ENCODE results near the gene FHL1.

The FHL1 gene

GRCh38 chrX:136156560-136157117, 9.3 kb downstream of the FHL1 start:
- no peak overlapping the region for H3K4me2 ChIP-seq (ENCODE audit: low read length)
- no peaks in the 10 kb centered on the region for H3K27me3 ChIP-seq (ENCODE audit: insufficient read depth, low read length)
- no peak overlapping the region for H4K12ac ChIP-seq (ENCODE audit: low read depth, low read length)
- H3K4me1 ChIP-seq (ENCODE audit: control insufficient read depth in 1 of 2, insufficient read depth in 2 of 2, low read length in 2 of 2), result no peaks in the 10 kb centered on the region
- no peak overlapping the region for H3K9ac ChIP-seq (ENCODE audit: low read length)
- no peak overlapping the region for H2AK5ac ChIP-seq (ENCODE audit: low read length)
- no peak overlapping the region for H3K23ac ChIP-seq (ENCODE audit: low read length)
- no peak overlapping the region for H4K8ac ChIP-seq (ENCODE audit: low read depth, low read length)
- no peak overlapping the region for H3K27ac ChIP-seq (ENCODE audit: low read depth, low read length)
- no CpG with 5 or more reads among the region's 5 CpGs for WGBS (ENCODE audit: extremely low coverage, insufficient coverage, insufficient read length)
- DNase-seq, result no peak
- no peak overlapping the region for H2BK120ac ChIP-seq (ENCODE audit: insufficient read depth, low read length, poor library complexity)
- H3K14ac ChIP-seq (ENCODE audit: low read length), result no peak overlapping the region
- no peak overlapping the region for H3K18ac ChIP-seq (ENCODE audit: low read length)
- no peak overlapping the region for H2BK5ac ChIP-seq (ENCODE audit: low read depth, low read length, poor library complexity)
- H3K79me1 ChIP-seq (ENCODE audit: low read length), result no peaks in the 10 kb centered on the region
- H3K36me3 ChIP-seq (ENCODE audit: control insufficient read depth in 1 of 2, insufficient read depth in 2 of 2, low read length in 2 of 2), result no peaks in the 10 kb centered on the region
- H4K91ac ChIP-seq (ENCODE audit: low read depth, low read length), result no peak overlapping the region
- no peak overlapping the region for H2BK12ac ChIP-seq (ENCODE audit: low read length)
- no peaks in the 10 kb centered on the region for H3K79me2 ChIP-seq (ENCODE audit: control insufficient read depth, insufficient read depth, low read length, poor library complexity)
- no peaks in the 10 kb centered on the region for H3K9me3 ChIP-seq (ENCODE audit: insufficient read depth, low read depth, low read length)
- H3K4me3 ChIP-seq (ENCODE audit: low read depth, low read length), result no peak overlapping the region
- no peak overlapping the region for H2AFZ ChIP-seq (ENCODE audit: insufficient read depth, low read length, poor library complexity)
- no peak overlapping the region for H3K4ac ChIP-seq (ENCODE audit: low read depth, low read length)

- Histone ChIP-seq H2AFZ (ENCODE audit: insufficient read depth, low read length, poor library complexity) (no peak overlapping the region), H4K91ac (ENCODE audit: low read depth, low read length) (no peak overlapping the region), H3K23ac (ENCODE audit: low read length) (no peak overlapping the region), H3K4me3 (ENCODE audit: low read depth, low read length) (no peak overlapping the region), H3K4ac (ENCODE audit: low read depth, low read length) (no peak overlapping the region), H3K18ac (ENCODE audit: low read length) (no peak overlapping the region), H2BK12ac (ENCODE audit: low read length) (no peak overlapping the region), H3K27me3 (ENCODE audit: insufficient read depth, low read length) (no peaks in the 10 kb centered on the region), H3K4me1 (ENCODE audit: control insufficient read depth in 1 of 2, insufficient read depth in 2 of 2, low read length in 2 of 2) (no peaks in the 10 kb centered on the region), H4K12ac (ENCODE audit: low read depth, low read length) (no peak overlapping the region), H2BK120ac (ENCODE audit: insufficient read depth, low read length, poor library complexity) (no peak overlapping the region), H3K9ac (ENCODE audit: low read length) (no peak overlapping the region), H2BK5ac (ENCODE audit: low read depth, low read length, poor library complexity) (no peak overlapping the region), H3K9me3 (ENCODE audit: insufficient read depth, low read depth, low read length) (no peaks in the 10 kb centered on the region), H3K4me2 (ENCODE audit: low read length) (no peak overlapping the region), H3K27ac (ENCODE audit: low read depth, low read length) (no peak overlapping the region), H3K36me3 (ENCODE audit: control insufficient read depth in 1 of 2, insufficient read depth in 2 of 2, low read length in 2 of 2) (no peaks in the 10 kb centered on the region), H3K79me1 (ENCODE audit: low read length) (no peaks in the 10 kb centered on the region), H3K14ac (ENCODE audit: low read length) (no peak overlapping the region), H3K79me2 (ENCODE audit: control insufficient read depth, insufficient read depth, low read length, poor library complexity) (no peaks in the 10 kb centered on the region), H4K8ac (ENCODE audit: low read depth, low read length) (no peak overlapping the region), H2AK5ac (ENCODE audit: low read length) (no peak overlapping the region)
- no peak for DNase-seq
- no CpG with 5 or more reads among the region's 3 CpGs for whole genome bisulfite sequencing (ENCODE audit: extremely low coverage, insufficient coverage, insufficient read length)
These were observed 9.9 kb downstream of the FHL1 start for GRCh38 chrX:136157187-136157586.

- no peaks in the 10 kb centered on the region for H3K36me3 ChIP-seq (ENCODE audit: control insufficient read depth in 1 of 2, insufficient read depth in 2 of 2, low read length in 2 of 2)
- no CpG with 5 or more reads among the region's 4 CpGs for WGBS (ENCODE audit: extremely low coverage, insufficient coverage, insufficient read length)
- H3K4me1 ChIP-seq (ENCODE audit: control insufficient read depth in 1 of 2, insufficient read depth in 2 of 2, low read length in 2 of 2), result no peaks in the 10 kb centered on the region
These were observed 11.4 kb downstream of the FHL1 start for GRCh38 chrX:136158685-136159084.

GRCh38 chrX:136159611-136160025, 12.3 kb downstream of the FHL1 start:
- Histone ChIP-seq H2BK5ac (ENCODE audit: low read depth, low read length, poor library complexity) (no peak overlapping the region), H3K27ac (ENCODE audit: low read depth, low read length) (no peak overlapping the region), H3K9ac (ENCODE audit: low read length) (no peak overlapping the region), H3K4ac (ENCODE audit: low read depth, low read length) (no peak overlapping the region), H3K18ac (ENCODE audit: low read length) (no peak overlapping the region), H3K4me1 (ENCODE audit: control insufficient read depth in 1 of 2, insufficient read depth in 2 of 2, low read length in 2 of 2) (no peaks in the 10 kb centered on the region), H4K91ac (ENCODE audit: low read depth, low read length) (no peak overlapping the region), H3K36me3 (ENCODE audit: control insufficient read depth in 1 of 2, insufficient read depth in 2 of 2, low read length in 2 of 2) (no peaks in the 10 kb centered on the region), H4K12ac (ENCODE audit: low read depth, low read length) (no peak overlapping the region), H3K27me3 (ENCODE audit: insufficient read depth, low read length) (no peaks in the 10 kb centered on the region), H3K79me1 (ENCODE audit: low read length) (no peaks in the 10 kb centered on the region), H3K14ac (ENCODE audit: low read length) (no peak overlapping the region), H4K8ac (ENCODE audit: low read depth, low read length) (no peak overlapping the region), H2AK5ac (ENCODE audit: low read length) (no peak overlapping the region), H2AFZ (ENCODE audit: insufficient read depth, low read length, poor library complexity) (no peak overlapping the region), H3K79me2 (ENCODE audit: control insufficient read depth, insufficient read depth, low read length, poor library complexity) (no peaks in the 10 kb centered on the region), H3K9me3 (ENCODE audit: insufficient read depth, low read depth, low read length) (no peaks in the 10 kb centered on the region), H3K23ac (ENCODE audit: low read length) (no peak overlapping the region), H3K4me2 (ENCODE audit: low read length) (no peak overlapping the region), H2BK120ac (ENCODE audit: insufficient read depth, low read length, poor library complexity) (no peak overlapping the region), H2BK12ac (ENCODE audit: low read length) (no peak overlapping the region), H3K4me3 (ENCODE audit: low read depth, low read length) (no peak overlapping the region)
- DNase-seq, result no peak
- WGBS (ENCODE audit: extremely low coverage, insufficient coverage, insufficient read length), result no CpG with 5 or more reads among the region's 2 CpGs

More at GRCh38 chrX:136158685-136159084, 11.4 kb downstream of the FHL1 start:
- no peak overlapping the region for H2BK12ac ChIP-seq (ENCODE audit: low read length)
- H3K18ac ChIP-seq (ENCODE audit: low read length), result no peak overlapping the region
- H3K27ac ChIP-seq (ENCODE audit: low read depth, low read length), result no peak overlapping the region
- no peak overlapping the region for H3K4ac ChIP-seq (ENCODE audit: low read depth, low read length)
- no peak overlapping the region for H2BK120ac ChIP-seq (ENCODE audit: insufficient read depth, low read length, poor library complexity)
- H3K4me2 ChIP-seq (ENCODE audit: low read length), result no peak overlapping the region
- no peak overlapping the region for H2AFZ ChIP-seq (ENCODE audit: insufficient read depth, low read length, poor library complexity)
- no peak overlapping the region for H3K4me3 ChIP-seq (ENCODE audit: low read depth, low read length)
- H3K79me2 ChIP-seq (ENCODE audit: control insufficient read depth, insufficient read depth, low read length, poor library complexity), result no peaks in the 10 kb centered on the region
- no peak overlapping the region for H2AK5ac ChIP-seq (ENCODE audit: low read length)
- no peaks in the 10 kb centered on the region for H3K9me3 ChIP-seq (ENCODE audit: insufficient read depth, low read depth, low read length)
- no peak overlapping the region for H3K14ac ChIP-seq (ENCODE audit: low read length)
- no peak overlapping the region for H4K12ac ChIP-seq (ENCODE audit: low read depth, low read length)
- H3K27me3 ChIP-seq (ENCODE audit: insufficient read depth, low read length), result no peaks in the 10 kb centered on the region
- H3K23ac ChIP-seq (ENCODE audit: low read length), result no peak overlapping the region
- no peaks in the 10 kb centered on the region for H3K79me1 ChIP-seq (ENCODE audit: low read length)
- H4K91ac ChIP-seq (ENCODE audit: low read depth, low read length), result no peak overlapping the region
- no peak overlapping the region for H2BK5ac ChIP-seq (ENCODE audit: low read depth, low read length, poor library complexity)
- no peak overlapping the region for H3K9ac ChIP-seq (ENCODE audit: low read length)
- no peak for DNase-seq
- no peak overlapping the region for H4K8ac ChIP-seq (ENCODE audit: low read depth, low read length)

All from trophoblast cell (in vitro differentiated cells and primary cell).